ENCODE data around the gene PDE4B. TPM values are rescaled to one million over a fixed set of nuclear protein-coding genes. Genes with fewer than 3 reads are reported as not detected.

The PDE4B gene
- total RNA-seq: 102 and 163 TPM in 2 replicates

GRCh38 chr1:65792669-65793358 lies at the start of gene PDE4B:
Gene PDE4B (plus strand): TSS chr1:65792895.
- DNase-seq (ENCODE audit: low read depth in 2 of 2): peak in 1 of 2 donors; percentile 8

- DNase-seq (ENCODE audit: low read depth in 2 of 2): no peak
Measured at GRCh38 chr1:65744731-65745130, 48.0 kb upstream of the PDE4B start.

- peak in 1 of 2 donors; percentile 0 for DNase-seq (ENCODE audit: low read depth in 2 of 2)
Measured at GRCh38 chr1:65751961-65752360, 40.7 kb upstream of the PDE4B start.

- DNase-seq (ENCODE audit: low read depth in 2 of 2): no peak
Measured at GRCh38 chr1:65756616-65757015, 36.1 kb upstream of the PDE4B start.

GRCh38 chr1:65757531-65757930 lies 35.2 kb upstream of the PDE4B start:
- DNase-seq (ENCODE audit: low read depth in 2 of 2): no peak

GRCh38 chr1:65758128-65758527 lies 34.6 kb upstream of the PDE4B start:
- no peak for DNase-seq (ENCODE audit: low read depth in 2 of 2)

- DNase-seq (ENCODE audit: low read depth in 2 of 2): no peak
Measured at GRCh38 chr1:65759516-65759915, 33.2 kb upstream of the PDE4B start.

- no peak for DNase-seq (ENCODE audit: low read depth in 2 of 2)
Measured at GRCh38 chr1:65762081-65762862, 30.4 kb upstream of the PDE4B start.

- DNase-seq (ENCODE audit: low read depth in 2 of 2): no peak
Measured at GRCh38 chr1:65764052-65764451, 28.6 kb upstream of the PDE4B start.

- DNase-seq (ENCODE audit: low read depth in 2 of 2): peak in 1 of 2 donors; percentile 29
Measured at GRCh38 chr1:65765631-65766030, 27.1 kb upstream of the PDE4B start.

- DNase-seq (ENCODE audit: low read depth in 2 of 2): no peak
Measured at GRCh38 chr1:65769636-65770035, 23.1 kb upstream of the PDE4B start.

GRCh38 chr1:65772607-65773006 lies 20.1 kb upstream of the PDE4B start:
- DNase-seq (ENCODE audit: low read depth in 2 of 2): peak; percentile 6 to 41

- DNase-seq (ENCODE audit: low read depth in 2 of 2): no peak
Measured at GRCh38 chr1:65773391-65774123, 19.1 kb upstream of the PDE4B start.

GRCh38 chr1:65788762-65789161 lies 3.9 kb upstream of the PDE4B start:
- no peak for DNase-seq (ENCODE audit: low read depth in 2 of 2)

- no peak for DNase-seq (ENCODE audit: low read depth in 2 of 2)
Measured at GRCh38 chr1:65791396-65791795, 1.3 kb upstream of the PDE4B start.

- peak in 1 of 2 donors; percentile 3 for DNase-seq (ENCODE audit: low read depth in 2 of 2)
Measured at GRCh38 chr1:65791801-65792668, 660 bp upstream of the PDE4B start.

- no peak for DNase-seq (ENCODE audit: low read depth in 2 of 2)
Measured at GRCh38 chr1:65793359-65793732, 651 bp downstream of the PDE4B start.

GRCh38 chr1:65795311-65795710 lies 2.6 kb downstream of the PDE4B start:
- DNase-seq (ENCODE audit: low read depth in 2 of 2): no peak

GRCh38 chr1:65799601-65800000 lies 6.9 kb downstream of the PDE4B start:
- DNase-seq (ENCODE audit: low read depth in 2 of 2): no peak

GRCh38 chr1:65804584-65804983 lies 11.9 kb downstream of the PDE4B start:
- no peak for DNase-seq (ENCODE audit: low read depth in 2 of 2)

GRCh38 chr1:65812065-65812464 lies 19.4 kb downstream of the PDE4B start:
- peak; percentile 40 to 92 for DNase-seq (ENCODE audit: low read depth in 2 of 2)
